Measurements from ENCODE around the gene OCRL.
"Not testable (repeated sequence)": the region's sequence is repeated elsewhere in the genome, so short reads cannot be mapped to it uniquely, and the experiment has no call there.

The OCRL gene

GRCh38 chrX:129540722-129541184, 694 bp downstream of the OCRL start:
- DNase-seq: no peak

GRCh38 chrX:129544780-129545179, 4.7 kb downstream of the OCRL start:
- no peak for DNase-seq

GRCh38 chrX:129545408-129545807, 5.3 kb downstream of the OCRL start:
- no peak for DNase-seq

- DNase-seq: no peak
Measured at GRCh38 chrX:129549124-129549523, 9.1 kb downstream of the OCRL start.

GRCh38 chrX:129553619-129554288, 13.7 kb downstream of the OCRL start:
- no peak for DNase-seq

GRCh38 chrX:129554816-129555215, 14.8 kb downstream of the OCRL start:
- DNase-seq: not testable (repeated sequence)

- no peak for DNase-seq
Measured at GRCh38 chrX:129556806-129557315, 16.8 kb downstream of the OCRL start.

- no peak for DNase-seq
Measured at GRCh38 chrX:129557844-129558480, 17.9 kb downstream of the OCRL start.

GRCh38 chrX:129559783-129560182, 19.7 kb downstream of the OCRL start:
- DNase-seq: no peak

- DNase-seq: no peak
Measured at GRCh38 chrX:129561453-129561852, 21.4 kb downstream of the OCRL start.

- DNase-seq: not testable (repeated sequence)
Measured at GRCh38 chrX:129564345-129564744, 24.3 kb downstream of the OCRL start.

- no peak for DNase-seq
Measured at GRCh38 chrX:129565046-129565650, 25.1 kb downstream of the OCRL start.

- DNase-seq: no peak
Measured at GRCh38 chrX:129566073-129566472, 26.0 kb downstream of the OCRL start.

- DNase-seq: no peak
Measured at GRCh38 chrX:129568349-129568748, 28.3 kb downstream of the OCRL start.

- no peak for DNase-seq
Measured at GRCh38 chrX:129572422-129572821, 32.4 kb downstream of the OCRL start.

- DNase-seq: not testable (repeated sequence)
Measured at GRCh38 chrX:129573652-129574051, 33.6 kb downstream of the OCRL start.

GRCh38 chrX:129574214-129574613, 34.2 kb downstream of the OCRL start:
- DNase-seq: no peak

GRCh38 chrX:129576539-129576938, 36.5 kb downstream of the OCRL start:
- no peak for DNase-seq

GRCh38 chrX:129577473-129577872, 37.4 kb downstream of the OCRL start:
- DNase-seq: no peak

GRCh38 chrX:129577877-129578276, 37.8 kb downstream of the OCRL start:
- DNase-seq: no peak

GRCh38 chrX:129581904-129582303, 41.8 kb downstream of the OCRL start:
- no peak for DNase-seq

GRCh38 chrX:129585167-129585566, 45.1 kb downstream of the OCRL start:
- no peak for DNase-seq

- DNase-seq: no peak
Measured at GRCh38 chrX:129585691-129586090, 45.6 kb downstream of the OCRL start.

GRCh38 chrX:129586446-129586845, 46.4 kb downstream of the OCRL start:
- DNase-seq: no peak

Data from CD4-positive, alpha-beta T cell treated with Interleukin-17A for 1 hour (primary cell).